GM12873 (cell line): Measurements from ENCODE around the gene PDCD11.

ENCODE experiments used
- TF ChIP-seq, protein P1 (sequence below): IDR thresholded peaks from 2 replicates; pipeline ENCODE4 v1.5.1; 2012; ENCODE audit warnings: low read depth, mild to moderate bottlenecking, moderate library complexity, low read length, control low read depth; ENCODE audit not compliant: insufficient read depth; ENCODE audit errors: missing control alignments

Gene PDCD11

DNA sequence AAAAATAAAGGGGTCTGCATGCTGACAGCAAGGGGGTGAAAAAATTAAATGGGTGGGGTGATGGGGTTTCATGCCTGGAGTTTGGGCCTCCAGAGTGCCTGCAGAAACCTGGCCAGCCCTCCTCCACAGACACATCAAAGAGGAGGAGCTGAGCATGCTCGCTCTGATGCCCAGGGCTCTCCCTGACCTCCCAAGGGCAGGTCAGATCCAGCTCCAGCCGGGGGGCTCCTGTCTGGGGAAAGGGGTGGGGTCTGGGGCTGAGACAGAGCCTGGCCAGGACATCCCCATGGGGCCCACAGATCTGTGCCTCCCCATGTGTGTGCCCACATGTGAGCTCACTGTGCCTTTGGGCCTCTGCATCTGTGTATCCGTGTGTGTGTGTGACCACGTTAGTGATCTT lies 63.2 kb downstream of the PDCD11 start:
- TF ChIP-seq, protein P1, sequence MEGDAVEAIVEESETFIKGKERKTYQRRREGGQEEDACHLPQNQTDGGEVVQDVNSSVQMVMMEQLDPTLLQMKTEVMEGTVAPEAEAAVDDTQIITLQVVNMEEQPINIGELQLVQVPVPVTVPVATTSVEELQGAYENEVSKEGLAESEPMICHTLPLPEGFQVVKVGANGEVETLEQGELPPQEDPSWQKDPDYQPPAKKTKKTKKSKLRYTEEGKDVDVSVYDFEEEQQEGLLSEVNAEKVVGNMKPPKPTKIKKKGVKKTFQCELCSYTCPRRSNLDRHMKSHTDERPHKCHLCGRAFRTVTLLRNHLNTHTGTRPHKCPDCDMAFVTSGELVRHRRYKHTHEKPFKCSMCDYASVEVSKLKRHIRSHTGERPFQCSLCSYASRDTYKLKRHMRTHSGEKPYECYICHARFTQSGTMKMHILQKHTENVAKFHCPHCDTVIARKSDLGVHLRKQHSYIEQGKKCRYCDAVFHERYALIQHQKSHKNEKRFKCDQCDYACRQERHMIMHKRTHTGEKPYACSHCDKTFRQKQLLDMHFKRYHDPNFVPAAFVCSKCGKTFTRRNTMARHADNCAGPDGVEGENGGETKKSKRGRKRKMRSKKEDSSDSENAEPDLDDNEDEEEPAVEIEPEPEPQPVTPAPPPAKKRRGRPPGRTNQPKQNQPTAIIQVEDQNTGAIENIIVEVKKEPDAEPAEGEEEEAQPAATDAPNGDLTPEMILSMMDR, result no peak

DNA sequence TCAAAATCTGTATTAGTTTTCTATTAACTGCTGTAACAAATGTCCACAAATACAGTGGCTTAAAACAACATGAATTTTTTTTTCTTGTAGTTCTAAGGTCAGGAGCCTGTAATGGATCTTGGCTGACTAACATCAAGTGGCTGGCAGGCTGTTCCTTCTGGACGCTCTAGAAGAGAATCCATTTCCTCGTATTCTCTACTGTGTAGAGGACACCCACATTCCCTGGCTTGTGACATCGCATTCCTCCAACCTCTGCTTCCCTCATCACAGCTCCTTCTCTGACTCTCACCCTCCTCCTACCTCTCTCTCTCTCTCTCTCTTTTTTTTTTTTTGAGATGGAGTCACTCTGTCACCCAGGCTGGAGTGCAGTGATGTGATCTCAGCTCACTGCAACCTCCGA lies 67.1 kb downstream of the PDCD11 start:
- TF ChIP-seq, protein P1, result no peak

DNA sequence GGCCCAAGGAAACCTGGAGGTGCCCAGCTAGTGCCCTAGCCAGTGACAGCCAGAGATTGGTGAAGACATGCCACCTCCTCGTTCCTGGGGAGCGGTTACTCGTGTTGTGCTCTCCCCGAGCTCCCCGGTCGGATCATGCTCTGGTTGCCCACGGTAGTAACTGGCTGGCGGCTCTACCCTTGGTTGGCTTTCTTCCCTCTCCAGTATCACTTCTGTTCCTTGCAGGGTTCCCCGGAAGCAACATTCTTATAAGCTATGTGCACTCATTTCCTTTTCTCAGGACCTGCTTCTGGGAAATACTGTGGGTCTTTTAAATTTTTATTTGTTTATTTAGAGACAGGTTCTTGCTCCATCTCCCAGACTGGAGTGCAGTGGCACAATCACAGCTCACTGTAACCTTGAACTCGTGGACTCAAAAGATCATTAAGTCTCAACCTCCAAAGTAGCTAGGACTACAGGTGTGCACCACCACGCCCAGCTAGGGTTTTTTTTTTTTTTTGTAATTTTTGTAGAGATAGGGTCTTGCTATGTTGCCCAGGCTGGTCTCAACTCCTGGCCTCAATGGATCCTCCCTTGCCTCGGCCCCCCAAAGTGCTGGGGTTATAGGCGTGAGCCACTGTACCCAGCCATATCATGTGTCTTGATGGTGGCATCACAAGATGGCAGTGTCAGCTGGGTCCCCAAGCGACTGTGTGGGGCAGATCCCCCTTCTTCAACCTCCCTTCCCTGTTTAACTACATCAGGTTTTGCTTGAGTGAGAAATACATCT lies 69.2 kb downstream of the PDCD11 start:
- TF ChIP-seq, protein P1, result no peak

DNA sequence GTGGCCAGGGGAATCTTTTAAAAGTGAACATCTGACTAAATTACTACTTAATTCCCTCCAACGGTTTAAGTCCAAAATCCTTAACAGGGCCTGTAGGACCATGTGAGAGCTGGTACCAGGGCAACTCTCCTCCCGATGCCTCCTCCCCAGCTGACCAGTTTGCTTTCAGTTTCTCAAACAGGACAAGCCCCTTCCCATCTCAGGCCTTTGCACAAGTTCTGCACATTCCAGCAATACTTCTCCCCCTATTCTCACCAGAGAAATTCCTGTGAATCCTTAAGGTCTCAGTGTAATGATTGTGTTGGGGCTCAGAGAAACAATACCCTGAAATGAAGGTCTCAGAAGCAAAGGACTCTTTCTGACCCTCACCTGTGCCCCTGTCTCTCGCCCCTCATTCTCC lies 70.3 kb downstream of the PDCD11 start:
- TF ChIP-seq, protein P1, result no peak

DNA sequence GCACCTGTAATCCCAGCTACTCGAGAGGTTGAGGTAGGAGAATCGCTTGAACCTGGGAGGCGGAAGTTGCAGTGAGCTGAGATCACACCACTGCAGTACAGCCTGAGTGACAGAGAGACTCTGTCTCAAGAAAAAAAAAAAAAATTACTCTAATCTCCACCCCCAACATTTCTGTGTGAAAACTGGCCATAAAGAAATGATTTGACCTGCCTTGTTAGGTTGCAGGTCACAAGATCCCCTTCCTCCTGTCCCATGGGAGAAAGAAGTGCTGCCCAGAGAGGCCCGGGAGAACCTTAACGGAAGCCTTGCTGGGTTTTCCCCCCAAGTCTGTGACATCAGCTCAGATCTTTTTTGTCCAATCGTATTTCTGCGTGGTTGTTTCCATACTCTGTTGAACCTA lies 71.0 kb downstream of the PDCD11 start:
- TF ChIP-seq, protein P1, result no peak

DNA sequence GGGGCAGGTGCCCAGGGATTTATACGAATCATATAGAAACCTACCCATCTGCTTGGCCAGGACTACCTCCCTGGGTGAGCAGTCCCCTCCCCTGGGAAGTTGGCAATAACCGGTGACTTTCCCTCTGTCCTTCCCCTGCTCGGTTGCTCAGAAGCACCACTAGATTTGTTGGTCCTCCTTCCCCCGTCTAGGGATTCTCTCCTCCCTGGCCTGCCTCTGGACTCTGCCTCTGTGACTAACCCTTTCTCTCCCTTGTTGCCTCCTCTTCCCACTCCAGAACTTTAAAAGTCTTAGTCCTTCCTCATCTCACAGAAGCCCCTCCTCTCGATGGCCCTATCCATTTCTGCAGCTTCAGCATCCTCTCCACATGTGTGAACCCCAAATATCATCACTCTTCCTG lies 72.8 kb downstream of the PDCD11 start:
- TF ChIP-seq, protein P1, result no peak

DNA sequence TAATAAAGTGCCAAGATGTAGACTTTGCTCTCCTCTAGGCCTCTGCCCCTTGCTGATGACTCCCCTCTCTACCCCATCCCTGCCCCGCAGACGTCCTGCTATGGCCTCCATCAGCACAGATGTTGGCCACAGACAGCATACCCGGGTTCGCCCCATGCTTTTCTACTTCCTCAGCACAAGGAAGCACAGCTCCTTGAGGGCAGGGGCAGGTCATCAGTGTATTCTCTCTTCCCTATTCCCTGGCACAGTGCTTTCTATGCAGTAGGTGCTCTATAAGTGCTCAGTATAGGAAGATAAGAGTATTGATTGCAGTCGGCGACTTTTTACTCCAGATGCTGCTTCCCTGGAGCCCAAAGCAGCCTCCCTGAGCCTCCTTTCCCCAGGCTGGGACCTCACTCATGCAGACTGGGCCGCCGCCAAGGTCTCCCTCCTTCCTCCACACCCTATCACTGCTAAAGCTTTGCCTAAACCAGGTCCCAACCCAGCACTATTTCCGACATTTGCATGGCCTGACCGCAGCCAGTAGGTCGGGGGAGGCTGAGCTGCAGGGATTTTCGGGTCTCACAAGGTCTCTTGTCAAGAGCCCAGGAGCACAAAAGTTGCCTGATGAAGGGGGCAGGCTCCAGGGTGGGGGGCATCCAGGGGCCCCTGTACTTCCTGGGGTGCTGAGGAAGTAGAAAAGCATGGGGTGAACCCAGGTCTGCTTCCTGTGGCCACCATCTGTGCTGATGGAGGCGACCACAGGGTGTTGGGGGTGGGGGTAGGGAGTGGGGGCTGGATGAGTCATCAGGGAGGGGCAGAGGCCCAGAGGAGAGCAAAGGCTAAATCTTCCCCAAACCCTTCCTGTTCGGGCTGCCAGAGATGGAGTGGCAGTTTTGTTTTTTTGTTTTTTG lies 74.6 kb downstream of the PDCD11 start:
- TF ChIP-seq, protein P1, result no peak
